ENCODE results near the gene DZIP3.
A peak's percentile ranks its signal among the peaks of the same experiment; 100 is the strongest.
"Not testable (repeated sequence)": the region's sequence is repeated elsewhere in the genome, so short reads cannot be mapped to it uniquely, and the experiment has no call there.

The DZIP3 gene

GRCh38 chr3:108599677-108600409 is 10.3 kb downstream of the DZIP3 start:
- no peak for DNase-seq

DNA sequence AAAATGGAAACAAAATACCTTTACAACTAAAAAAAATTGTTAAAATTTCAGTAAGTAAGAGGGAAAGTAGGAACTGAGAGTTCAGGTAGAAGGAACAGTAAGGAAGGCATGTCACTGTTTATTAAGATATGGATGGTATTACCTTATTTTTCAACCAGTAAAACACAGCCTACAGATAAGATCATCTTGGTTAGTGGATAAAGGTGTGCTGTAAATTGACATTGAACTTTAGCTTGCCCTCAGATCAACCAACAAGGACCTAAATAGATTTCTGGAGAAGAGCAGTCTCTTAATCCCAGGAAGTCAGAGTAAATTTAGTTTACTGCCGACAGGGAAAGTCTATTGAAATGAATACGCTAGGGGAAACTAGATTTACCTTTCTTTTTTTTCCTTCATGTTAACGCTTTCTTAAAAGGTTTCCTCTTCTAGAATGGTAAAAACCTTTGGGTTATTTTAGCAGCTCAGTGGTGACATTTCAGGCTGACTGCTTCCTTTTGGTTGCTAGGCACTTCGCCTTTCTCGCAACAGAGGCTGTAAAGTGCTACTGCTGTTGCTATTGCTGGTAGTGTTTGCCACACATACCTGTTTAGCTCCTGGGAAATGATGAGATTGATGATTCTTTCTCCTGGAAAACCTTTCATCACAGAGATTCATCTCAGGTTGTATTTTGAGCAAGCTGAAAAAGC is 12.9 kb downstream of the DZIP3 start:
- DNase-seq: peak; percentile 80

- DNase-seq: peak; percentile 89
These were observed 13.4 kb downstream of the DZIP3 start for GRCh38 chr3:108602935-108603294.

DNA sequence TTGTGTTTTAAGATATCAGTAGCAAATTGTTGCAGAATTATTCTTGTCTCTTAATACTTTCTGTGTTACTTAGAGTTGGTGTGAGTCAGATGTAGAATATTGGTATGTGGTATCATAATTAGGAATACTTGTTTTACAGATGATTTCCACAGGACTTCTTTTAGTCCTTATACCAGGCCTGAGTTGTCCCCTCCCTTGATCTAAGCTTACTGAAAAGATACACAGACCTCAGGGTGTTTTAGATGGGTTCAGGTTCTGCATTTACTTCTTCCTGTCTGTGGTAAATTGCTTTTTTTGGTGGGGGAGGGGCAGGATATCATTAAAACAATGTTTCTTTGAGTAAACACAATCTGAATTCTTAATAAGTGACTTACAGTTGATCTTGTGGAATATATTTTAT is 14.2 kb downstream of the DZIP3 start:
- DNase-seq: peak; percentile 22

DNA sequence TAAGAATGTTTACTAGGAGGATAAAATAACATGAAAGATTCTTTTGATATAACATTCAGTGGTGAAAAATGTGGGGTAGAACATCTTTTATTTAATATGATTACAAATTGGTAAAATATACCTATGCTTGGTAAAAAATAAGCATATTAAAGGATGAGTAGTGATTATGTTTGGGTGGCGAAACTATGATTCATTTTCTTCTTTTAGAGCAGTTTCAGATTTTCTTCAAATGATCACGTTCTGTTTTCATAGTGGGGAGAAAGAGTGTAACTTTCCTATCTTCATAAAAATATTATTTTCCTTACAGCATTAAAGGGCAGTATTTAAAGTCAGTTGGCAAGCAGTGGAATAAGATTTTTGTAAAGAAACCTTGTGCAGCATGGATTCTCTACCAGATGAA is 15.5 kb downstream of the DZIP3 start:
- DNase-seq: no peak

DNA sequence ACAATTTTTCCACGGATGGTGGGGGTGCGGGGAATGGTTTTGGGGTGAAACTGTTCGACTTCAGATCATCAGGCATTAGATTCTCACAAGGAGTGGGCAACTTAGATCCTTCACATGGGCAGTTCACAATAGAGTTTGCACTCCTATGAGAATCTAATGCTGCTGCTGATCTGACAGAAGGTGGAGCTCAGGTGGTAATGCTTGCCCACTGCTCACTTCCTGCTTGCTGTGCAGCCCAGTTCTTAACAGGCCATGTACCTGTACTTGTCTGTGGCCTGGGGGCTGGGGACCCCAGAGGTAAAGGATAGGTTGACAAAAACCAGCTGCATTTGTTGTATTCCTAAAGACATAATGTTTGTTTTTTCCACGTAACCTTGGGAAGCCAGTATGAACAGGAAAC is 16.0 kb downstream of the DZIP3 start:
- no peak for DNase-seq

GRCh38 chr3:108608750-108609149 is 19.2 kb downstream of the DZIP3 start:
- DNase-seq: no peak

DNA sequence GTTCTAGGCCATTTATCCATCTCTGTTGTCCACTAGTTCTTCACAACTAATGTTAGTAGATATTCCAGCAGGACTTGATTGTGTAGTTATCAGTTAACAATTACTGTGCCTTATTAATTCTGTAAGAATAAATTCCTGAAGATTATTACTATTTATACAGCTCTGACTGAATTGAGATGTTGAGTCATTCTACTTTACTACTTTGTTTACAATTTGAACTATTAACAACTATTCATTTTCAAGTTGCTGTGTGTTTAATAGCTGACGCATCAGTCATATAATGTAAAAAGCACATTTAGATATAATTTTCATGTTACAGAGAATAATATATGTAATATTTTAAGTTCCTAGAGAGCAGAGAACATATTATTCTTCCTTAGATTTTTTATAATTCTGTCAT is 21.1 kb downstream of the DZIP3 start:
- DNase-seq: no peak

DNA sequence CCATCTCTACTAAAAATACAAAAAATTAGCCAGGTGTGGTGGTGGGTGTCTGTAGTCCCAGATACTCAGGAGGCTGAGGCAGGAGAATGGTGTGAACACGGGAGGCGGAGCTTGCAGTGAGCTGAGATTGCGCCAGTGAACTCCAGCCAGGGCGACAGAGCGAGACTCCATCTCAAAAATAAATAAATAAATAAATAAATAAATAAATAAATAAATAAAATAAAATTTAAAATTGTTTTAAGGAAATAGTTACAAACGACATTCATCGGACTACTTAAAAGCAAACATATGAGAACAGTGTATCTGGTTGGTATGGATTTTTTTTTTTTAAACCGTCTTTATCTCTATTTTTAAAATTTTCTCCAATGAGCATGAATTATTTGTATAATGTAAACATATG is 26.6 kb downstream of the DZIP3 start:
- DNase-seq: not testable (repeated sequence)

GRCh38 chr3:108620250-108620649 is 30.7 kb downstream of the DZIP3 start:
- DNase-seq: no peak

GRCh38 chr3:108623504-108623903 is 34.0 kb downstream of the DZIP3 start:
- DNase-seq: peak; percentile 41

DNA sequence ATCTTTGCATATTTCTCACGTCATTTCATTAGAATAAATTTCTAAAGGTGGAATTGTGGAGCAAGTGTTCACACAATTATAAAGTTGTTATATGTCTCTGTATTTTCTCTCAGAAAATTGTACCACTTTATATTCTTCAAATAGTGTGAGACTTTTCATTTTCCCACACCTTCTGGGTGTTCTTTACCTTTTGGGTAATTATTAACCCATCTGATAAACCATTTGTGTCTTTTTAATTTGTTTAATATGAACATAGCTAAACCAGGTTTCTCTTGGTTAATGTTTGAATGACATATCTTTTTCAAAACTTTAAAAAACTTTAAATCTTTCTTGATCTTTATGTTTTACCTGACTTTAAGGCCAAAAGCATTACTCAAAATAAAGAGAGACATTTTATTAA is 40.5 kb downstream of the DZIP3 start:
- no peak for DNase-seq

DNA sequence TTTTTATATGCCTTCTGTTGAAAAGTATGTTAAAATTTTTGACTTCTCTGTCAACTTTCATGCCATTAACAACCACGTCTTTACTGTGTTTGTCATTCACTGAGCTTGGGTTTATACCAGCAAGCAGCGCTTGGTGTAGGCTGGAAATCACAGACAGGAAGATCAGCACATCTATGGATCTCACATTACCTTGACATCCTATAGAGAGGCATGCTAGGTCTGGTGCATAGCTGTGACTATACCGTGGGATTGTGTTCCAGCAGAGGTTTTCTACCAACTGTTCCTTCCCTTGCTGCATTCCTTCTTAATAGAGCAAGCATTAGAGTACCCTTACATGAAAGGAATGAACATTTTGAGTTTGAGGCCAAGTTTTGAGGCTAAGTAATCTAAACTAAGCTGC is 53.0 kb downstream of the DZIP3 start:
- DNase-seq: no peak

- no peak for DNase-seq
These were observed 55.8 kb downstream of the DZIP3 start for GRCh38 chr3:108645364-108645763.

- not testable (repeated sequence) for DNase-seq
These were observed 66.1 kb downstream of the DZIP3 start for GRCh38 chr3:108655664-108656063.

GRCh38 chr3:108661699-108662098 is 72.2 kb downstream of the DZIP3 start:
- no peak for DNase-seq

DNA sequence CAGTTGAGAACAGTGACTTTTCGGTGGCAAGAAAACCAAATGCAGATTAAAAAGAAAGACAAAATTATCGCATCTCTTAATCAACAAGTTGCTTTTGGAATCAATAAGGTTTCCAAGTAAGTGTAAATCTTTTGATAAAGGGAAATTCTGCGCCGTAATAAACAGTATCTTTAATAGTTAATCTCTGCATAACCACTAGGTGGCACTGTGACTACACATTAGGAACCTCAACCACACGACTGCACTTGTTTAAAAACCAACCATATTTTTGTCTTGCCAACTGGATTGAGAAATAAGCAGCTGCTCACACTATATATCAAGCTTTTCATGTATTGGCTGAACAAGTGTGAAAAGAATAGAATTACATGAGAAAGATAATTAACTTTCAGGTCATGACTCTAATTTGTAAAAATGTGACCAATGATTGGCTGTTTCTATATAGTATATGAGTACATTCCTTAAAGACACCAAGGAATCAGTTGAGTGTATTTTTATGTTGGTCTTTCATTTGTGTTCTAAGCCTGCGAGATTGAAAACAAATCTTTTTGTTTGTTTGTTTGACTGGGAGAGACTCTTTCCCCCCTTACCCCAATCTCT is 72.7 kb downstream of the DZIP3 start:
- peak; percentile 88 for DNase-seq

DNA sequence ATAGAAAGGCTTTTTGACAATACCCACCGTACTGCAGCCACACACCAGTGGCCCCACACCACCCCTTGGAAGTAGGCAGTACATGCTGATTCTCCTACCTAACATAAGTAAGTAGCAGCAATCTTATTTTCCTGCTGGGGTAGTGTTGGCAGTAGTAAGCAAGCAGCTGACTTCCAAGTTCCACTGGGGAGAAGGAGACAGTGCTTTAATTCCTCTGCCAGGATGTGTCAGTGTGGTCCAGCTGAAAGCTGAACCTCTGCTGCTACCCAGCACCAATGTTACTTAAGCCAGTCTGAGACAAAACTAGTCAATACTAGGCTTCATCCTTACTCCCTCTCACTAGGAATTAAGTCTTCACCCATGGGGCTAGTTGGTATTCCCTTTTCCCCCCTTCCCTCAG is 74.7 kb downstream of the DZIP3 start:
- no peak for DNase-seq

DNA sequence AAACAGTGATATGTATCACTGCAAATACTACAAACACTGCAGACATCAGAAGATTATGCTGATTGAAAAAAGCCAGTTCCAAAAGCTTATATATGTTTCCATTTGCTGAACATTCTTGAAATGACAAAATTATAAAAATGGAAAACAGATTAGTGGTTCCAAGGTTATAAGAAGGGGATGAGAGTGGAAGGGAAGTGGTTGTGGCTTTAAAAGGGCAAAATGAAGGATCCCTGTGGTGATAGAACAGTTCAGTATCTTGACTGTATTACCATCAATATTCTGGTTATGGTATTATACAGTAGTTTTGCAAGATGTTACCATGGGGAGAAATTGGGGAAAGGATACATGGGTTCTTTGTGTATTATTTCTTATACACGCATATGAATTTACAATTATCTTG is 77.8 kb downstream of the DZIP3 start:
- no peak for DNase-seq

DNA sequence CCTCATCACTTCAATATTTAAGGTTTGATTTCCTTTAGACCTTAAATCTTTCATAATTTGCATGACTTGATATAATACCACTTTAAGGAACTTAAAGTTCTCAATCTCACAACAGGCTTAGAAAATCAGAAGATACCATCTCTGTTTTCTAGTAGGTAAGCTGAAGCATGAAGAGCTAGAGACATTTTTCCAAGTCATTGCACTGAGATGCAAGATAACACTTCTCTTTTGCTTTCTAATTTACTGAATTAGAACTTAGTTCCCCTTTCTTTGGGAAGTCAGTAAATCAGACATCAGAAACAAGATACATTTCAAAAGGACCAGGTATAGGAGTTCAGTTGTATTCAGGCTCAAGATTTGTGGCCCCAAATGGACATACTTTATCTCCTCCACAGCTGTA is 79.7 kb downstream of the DZIP3 start:
- no peak for DNase-seq

GRCh38 chr3:108672701-108673100 is 83.2 kb downstream of the DZIP3 start:
- no peak for DNase-seq

- no peak for DNase-seq
These were observed 84.6 kb downstream of the DZIP3 start for GRCh38 chr3:108673988-108674661.

GRCh38 chr3:108677811-108678210 is 88.3 kb downstream of the DZIP3 start:
- DNase-seq: no peak

DNA sequence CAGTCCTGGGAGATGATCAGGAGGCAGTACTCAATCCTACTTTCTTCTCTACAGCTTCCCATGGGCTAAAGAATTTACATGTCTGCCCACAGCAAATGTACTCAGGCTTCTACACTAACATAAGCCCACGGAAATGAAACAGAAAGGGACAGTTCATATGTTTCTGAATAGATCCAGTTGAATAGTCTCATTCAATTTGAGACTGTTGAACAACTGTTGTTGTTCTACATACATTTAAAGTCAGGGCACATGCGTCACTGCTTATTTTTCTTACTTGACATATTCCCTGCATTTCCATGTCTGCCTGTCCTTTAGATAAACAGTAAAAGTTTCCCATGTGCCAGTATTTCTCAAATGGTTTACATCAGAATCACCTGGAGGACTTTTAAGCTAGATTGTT is 102.8 kb downstream of the DZIP3 start:
- DNase-seq: not testable (repeated sequence)
